Left ventricle myocardium inferior (tissue), 1 donor: ENCODE results near the gene ZNF318. TPM values are rescaled to one million over a fixed set of nuclear protein-coding genes. Genes with fewer than 3 reads are reported as not detected.
"Not testable (repeated sequence)": the region's sequence is repeated elsewhere in the genome, so short reads cannot be mapped to it uniquely, and the experiment has no call there.

ENCODE experiments used
- DNase-seq: peaks from one replicate; pipeline ENCODE4 v3.0.0-alpha.2; 2020
- H3K27ac ChIP-seq: fragments of 200-600 bp; replicated peaks from 2 replicates; pipeline ENCODE4 v1.8.0; 2021
- H3K27me3 ChIP-seq: fragments of 200-600 bp; 2 replicates; pipeline ENCODE4 v1.8.0; 2021; ENCODE audit warnings: low read depth
- H3K36me3 ChIP-seq: fragments of 200-600 bp; 2 replicates; pipeline ENCODE4 v1.8.0; 2021
- H3K4me1 ChIP-seq: fragments of 200-600 bp; 2 replicates; pipeline ENCODE4 v1.8.0; 2021
- H3K4me3 ChIP-seq: fragments of 200-600 bp; 2 replicates; pipeline ENCODE4 v1.8.0; 2021; ENCODE audit warnings: mild to moderate bottlenecking, moderate library complexity
- H3K9me3 ChIP-seq: fragments of 200-600 bp; replicated peaks from 2 replicates; pipeline ENCODE4 v1.8.0; 2021
- CTCF ChIP-seq: fragments of 200-600 bp; IDR thresholded peaks from 2 replicates; pipeline ENCODE4 v1.8.0; 2021; ENCODE audit warnings: antibody characterized with exemption, mild to moderate bottlenecking, borderline replicate concordance
- intact Hi-C: fragments of 100-400 bp; cut with micrococcal nuclease; formaldehyde crosslinking; loops from one replicate; pipeline ENCODE4 v1.11.0; 2022
- total RNA-seq: library from RNA; stranded (reverse); fragmentation: NEBNext Ultra II Directional; extraction: Animal tissue kit (Norgen Biotek cat#: 25700); gene quantifications from one replicate; pipeline ENCODE4 v1.2.1, GENCODE V29; 2021
- donor health status: DM: no; HTN: yes; CAD: no; lungs with severe emphysema.

The ZNF318 gene
- total RNA-seq, 1 donor from 2014 or later: 12.5 TPM

DNA sequence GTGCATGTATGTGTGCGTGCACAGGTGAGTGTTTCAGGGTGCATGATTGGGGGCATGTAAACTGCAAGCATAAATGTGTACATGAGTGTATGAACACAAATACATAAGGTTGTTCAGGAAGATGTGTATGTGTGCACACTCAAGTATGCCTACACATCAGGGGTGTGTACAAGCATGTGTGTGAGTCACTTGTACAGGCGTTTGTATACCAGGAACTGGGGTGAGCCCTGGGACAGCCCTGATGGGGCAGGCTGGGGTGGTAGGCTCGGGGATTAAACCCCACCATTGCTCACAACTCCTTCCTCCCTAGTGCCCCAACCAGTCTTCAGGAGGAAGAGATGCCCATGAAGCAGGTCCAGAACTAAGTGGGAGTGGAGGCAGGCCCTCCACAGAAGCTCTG lies 65.1 kb downstream of the ZNF318 start:
- H3K27me3 ChIP-seq: peaks cover 15% of the 10 kb centered on the region
- no peak for TF ChIP-seq CTCF
- H3K36me3 ChIP-seq: no peaks in the 10 kb centered on the region
- no peak overlapping the region for H3K27ac ChIP-seq
- peaks cover 25% of the 10 kb centered on the region for H3K4me1 ChIP-seq
- intact Hi-C loops: no loop called here
- no peak overlapping the region for H3K4me3 ChIP-seq
- H3K9me3 ChIP-seq: no peaks in the 10 kb centered on the region
- no peak for DNase-seq

DNA sequence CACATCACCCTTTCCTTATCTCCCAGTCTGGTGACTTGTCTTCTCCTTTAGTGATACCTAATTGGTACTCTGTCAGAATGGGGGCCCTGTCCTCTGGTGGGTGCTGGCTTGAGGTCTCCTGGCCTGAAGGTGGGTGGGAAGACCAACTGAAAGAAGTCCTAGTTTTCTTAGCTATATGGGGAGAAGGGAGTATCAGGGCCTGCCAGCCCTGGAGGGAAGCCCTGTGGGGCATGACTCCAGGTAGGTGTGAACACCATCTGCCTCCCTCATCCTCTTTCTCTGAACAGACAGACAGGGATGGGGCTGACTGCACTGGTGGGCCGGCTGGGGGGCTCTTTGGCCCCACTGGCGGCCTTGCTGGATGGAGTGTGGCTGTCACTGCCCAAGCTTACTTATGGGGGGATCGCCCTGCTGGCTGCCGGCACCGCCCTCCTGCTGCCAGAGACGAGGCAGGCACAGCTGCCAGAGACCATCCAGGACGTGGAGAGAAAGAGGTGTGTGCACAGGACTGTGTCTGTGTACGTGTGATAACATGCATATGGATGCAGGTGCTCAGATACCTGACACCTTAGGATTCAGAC lies 65.6 kb downstream of the ZNF318 start:
- Histone ChIP-seq H3K4me3 (no peak overlapping the region), H3K36me3 (no peaks in the 10 kb centered on the region), H3K27me3 (peaks cover 19% of the 10 kb centered on the region), H3K9me3 (no peaks in the 10 kb centered on the region), H3K27ac (no peak overlapping the region), H3K4me1 (peaks cover 22% of the 10 kb centered on the region)
- intact Hi-C loops: no loop called here
- TF ChIP-seq CTCF: no peak
- DNase-seq: no peak

- H3K36me3 ChIP-seq, H3K4me3 ChIP-seq, intact Hi-C loops, H3K27ac ChIP-seq, DNase-seq, H3K9me3 ChIP-seq: not testable (repeated sequence)
- Histone ChIP-seq H3K27me3 (peaks cover 27% of the 10 kb centered on the region), H3K4me1 (peaks cover 17% of the 10 kb centered on the region)
Measured at GRCh38 chr6:43303006-43303405, 66.4 kb downstream of the ZNF318 start.

GRCh38 chr6:43302126-43302525 lies 67.3 kb downstream of the ZNF318 start:
- no peak for DNase-seq
- Histone ChIP-seq H3K4me1 (peaks cover 20% of the 10 kb centered on the region), H3K27ac (no peak overlapping the region), H3K36me3 (no peaks in the 10 kb centered on the region), H3K9me3 (no peaks in the 10 kb centered on the region), H3K4me3 (no peak overlapping the region), H3K27me3 (peaks cover 30% of the 10 kb centered on the region)
- intact Hi-C loops: no loop called here
- TF ChIP-seq CTCF: no peak

- intact Hi-C loops: no loop called here
- DNase-seq: no peak
- no peak for TF ChIP-seq CTCF
- Histone ChIP-seq H3K27me3 (peaks cover 30% of the 10 kb centered on the region), H3K36me3 (no peaks in the 10 kb centered on the region), H3K4me1 (peaks cover 18% of the 10 kb centered on the region), H3K4me3 (no peak overlapping the region), H3K27ac (no peak overlapping the region), H3K9me3 (no peaks in the 10 kb centered on the region)
Measured at GRCh38 chr6:43301081-43301870, 68.2 kb downstream of the ZNF318 start.
